Stimulated activated CD4-positive, alpha-beta T cell treated with anti-CD3 and anti-CD28 coated beads, Interleukin-4, amount 100 ng/mL, for 4 hours (primary cell): ENCODE measurements around the gene BIRC3.

Experiments used
- DNase-seq, 2 experiments: peaks; one replicate each; pipeline ENCODE4 v3.0.0-alpha.2; 2020

Gene BIRC3

DNA sequence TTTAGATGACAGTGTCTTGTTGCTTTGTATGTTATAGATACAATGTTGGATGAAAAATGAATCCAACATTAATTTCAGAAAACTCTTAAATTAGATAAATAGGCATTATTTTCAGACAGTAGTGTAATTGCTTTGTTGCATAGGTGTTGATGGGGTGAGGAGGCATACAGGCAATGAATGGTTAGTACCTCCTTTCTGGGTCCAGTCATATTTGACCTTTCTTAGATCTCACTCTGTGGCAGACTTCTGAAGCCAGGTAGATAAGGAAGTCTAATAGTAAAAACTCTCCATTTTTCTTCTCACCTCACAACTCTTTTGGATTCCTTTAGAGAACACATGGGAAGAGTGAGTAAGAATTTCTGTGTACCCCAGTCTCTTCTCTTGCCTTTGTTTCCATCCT, 61.5 kb downstream of the BIRC3 start:
- DNase-seq = no peak

DNA sequence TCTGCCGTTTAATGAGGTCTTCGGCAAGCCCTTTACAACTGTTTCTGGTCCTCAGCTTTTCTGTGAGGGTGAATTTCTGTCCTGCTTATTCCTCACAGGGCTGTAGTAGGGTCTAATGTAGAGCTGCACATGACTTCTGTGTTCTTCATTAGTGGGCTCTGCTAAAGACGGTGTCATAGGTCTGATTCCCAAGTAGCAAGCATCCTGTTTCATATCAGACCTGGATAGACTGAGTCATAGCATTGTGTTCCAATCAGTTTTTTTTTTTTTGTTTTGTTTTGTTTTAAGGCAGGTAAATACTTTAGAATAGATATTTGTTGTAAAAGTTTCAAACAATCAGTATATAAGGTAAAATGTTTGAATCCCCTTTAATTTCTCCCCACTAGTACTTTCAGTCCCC, 65.1 kb downstream of the BIRC3 start:
- DNase-seq = no peak

DNA sequence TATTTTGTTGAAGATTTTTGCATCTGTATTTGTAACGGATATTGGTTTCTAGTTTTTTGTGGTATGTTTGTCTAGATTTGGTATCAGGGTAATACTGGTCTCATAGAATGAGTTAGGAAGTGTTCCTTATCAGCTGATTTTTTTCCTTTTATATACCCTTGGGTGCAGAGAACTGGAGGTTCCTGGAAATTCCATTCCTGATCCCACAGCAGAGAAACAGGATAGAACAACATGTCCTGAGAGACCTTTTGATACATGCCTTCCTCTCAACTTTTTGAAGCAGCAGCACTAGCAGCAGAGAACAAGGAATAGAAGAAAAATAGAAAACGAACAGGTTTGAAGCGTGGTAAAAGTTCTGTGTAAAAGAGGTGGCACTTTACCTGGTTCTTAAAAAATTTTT, 66.6 kb downstream of the BIRC3 start:
- no peak for DNase-seq

DNA sequence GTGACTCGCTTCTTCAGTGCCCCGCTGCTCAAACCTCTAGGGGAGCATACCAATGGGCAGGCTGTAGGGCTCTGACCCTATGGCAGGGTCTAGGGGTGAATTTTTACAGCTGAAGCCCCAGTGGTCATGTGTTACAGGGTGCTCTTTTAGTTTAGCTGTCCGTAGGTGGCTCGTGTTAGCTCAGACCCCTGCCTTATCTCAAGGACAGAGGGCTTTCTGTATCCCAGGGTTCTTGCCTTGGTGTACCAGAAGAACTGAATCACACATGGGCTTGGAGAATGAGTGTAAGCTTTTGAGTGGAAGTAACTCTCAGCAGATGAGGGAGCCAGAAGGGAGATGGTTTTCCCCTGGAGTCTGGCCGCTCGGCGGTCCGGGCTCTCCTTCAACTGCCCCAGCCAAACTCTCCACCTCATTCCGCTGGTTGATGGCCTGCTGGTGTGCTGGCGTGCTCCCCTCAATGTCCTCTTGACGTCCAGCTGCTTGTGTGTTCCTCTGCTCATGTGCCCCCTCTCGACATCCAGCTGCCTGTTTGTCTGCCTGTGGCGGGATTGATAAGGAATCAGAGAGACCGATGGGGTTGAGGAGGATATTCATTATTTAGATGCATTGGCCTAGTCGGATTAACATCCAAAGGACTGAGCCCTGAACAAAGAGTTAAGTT, 67.3 kb downstream of the BIRC3 start:
- DNase-seq = no peak

DNA sequence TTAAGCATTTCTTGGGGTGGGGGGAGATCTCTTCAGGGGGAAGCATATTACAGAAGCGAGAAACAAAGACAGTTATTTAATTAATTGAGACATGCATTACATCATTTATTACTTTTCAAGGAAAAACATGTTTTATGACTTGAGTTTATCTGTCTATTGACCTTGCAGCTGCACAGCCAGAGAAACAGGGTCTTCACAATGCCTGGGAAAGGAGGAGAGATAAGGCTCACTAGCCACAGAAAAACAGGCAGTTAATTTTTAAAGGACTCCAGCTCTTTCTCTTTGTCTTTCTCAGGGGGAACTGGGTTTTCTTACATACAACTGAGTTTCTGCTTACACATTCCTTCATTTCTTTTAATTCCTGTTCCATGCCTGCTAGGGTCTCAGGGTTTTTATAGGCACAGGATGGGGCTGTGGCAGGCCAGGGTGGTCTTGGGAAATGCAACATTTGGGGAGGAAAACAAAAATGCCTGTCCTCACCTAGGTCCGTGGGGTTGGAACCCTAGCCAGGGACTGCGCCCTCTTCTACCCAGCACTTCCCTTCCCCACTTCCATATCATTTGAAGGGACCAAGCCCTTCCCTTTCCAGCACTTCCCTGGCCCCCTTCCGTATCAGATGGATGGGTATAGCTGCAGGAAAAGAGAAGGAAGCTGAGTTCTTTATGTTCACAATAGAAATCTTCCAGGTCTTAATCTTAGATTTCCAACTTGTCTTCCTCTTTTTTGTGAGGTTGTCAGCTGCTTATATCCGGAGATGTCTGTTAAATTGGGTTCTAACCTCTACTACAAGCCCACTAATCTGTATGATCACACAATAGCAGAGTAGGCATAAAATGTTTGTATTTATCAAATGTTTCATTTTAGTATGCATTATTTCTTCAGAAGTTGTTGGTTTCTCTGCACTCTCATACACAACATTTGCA, 68.1 kb downstream of the BIRC3 start:
- no peak for DNase-seq

DNA sequence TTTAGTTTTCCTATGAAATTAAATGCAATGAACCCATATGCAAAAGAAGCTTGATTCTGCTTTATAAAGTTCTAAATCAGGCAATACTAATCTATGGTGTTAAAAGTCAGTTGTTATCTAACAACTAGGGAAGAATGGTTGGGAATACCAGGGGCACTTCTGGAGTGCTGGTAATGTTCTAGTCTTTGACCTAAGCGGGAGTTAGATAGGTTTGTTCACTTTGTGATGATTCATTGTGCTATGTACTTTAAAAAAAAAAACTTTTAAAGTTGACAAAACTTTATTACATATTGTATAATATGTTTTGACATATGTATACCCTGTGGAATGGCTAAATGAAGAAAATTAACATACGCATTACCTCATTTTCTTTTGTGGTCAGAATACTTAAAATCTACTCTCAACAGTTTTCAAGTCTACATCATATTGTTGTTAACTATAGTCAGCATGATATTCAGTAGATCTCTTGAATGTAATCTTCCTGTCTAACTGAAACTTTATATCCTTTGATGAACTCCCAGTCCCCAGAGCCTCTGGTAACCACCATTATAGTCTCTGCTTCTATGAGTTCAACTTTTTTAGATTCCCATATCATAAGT, 69.0 kb downstream of the BIRC3 start:
- DNase-seq = no peak

DNA sequence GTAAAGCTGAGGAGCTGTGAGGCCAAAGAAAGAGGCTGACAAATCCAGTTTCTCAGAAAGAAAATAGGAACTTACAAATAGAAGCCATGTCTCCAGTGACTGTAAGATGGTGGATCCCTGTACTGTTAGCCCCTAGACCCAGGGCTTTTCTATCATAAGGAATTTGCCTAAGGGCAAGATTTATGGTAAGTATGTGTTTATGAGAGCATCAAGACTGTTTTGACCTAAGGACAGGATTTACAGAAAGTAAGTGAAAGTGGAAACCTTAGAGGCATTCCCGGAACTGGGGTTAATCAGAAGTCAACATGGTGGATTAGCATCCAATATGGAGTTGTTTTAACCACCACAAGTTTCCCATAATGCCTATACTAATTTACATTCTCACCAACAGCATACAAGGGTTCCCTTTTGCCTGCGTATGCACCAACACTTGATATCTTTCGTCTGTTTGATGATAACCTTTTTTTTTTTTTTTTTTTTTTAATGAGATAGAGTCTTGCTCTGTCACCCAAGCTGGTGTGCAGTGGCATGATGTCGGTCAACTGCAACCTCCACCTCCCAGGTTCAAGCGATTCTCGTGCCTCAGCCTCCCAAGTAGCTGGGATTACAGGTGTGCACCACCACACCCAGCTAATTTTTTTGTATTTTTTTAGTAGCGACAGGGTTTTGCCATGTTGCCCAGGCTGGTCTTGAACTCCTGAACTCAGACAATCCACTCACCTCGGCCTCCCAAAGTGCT, 69.9 kb downstream of the BIRC3 start:
- no peak for DNase-seq
